Measurements from ENCODE around the gene TARS2. TPM values are rescaled to one million over a fixed set of nuclear protein-coding genes. Genes with fewer than 3 reads are reported as not detected.

Gene TARS2
- total and polyA plus RNA-seq, 2 of the 13 experiments (the other 11 are each of a cell fraction or from before 2014, with no cell fraction given): 21.3 to 22.8 TPM

- TF ChIP-seq, protein P1, sequence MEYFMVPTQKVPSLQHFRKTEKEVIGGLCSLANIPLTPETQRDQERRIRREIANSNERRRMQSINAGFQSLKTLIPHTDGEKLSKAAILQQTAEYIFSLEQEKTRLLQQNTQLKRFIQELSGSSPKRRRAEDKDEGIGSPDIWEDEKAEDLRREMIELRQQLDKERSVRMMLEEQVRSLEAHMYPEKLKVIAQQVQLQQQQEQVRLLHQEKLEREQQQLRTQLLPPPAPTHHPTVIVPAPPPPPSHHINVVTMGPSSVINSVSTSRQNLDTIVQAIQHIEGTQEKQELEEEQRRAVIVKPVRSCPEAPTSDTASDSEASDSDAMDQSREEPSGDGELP (IDR thresholded peaks at IDR 0.05; ENCODE audit: borderline replicate concordance, low read depth): no peak; the same call in 1 of the 2 replicates
- TF ChIP-seq TAF1 (CRISPR knock-in tag; IDR thresholded peaks at IDR 0.05) (peak; percentile 68), DNMT1 (CRISPR knock-in tag; IDR thresholded peaks at IDR 0.05) (no peak), ZBTB8A (CRISPR knock-in tag; IDR thresholded peaks at IDR 0.05; ENCODE audit: borderline replicate concordance, low read depth) (no peak; the same call in 1 of the 2 replicates), PITX1 (CRISPR knock-in tag; IDR thresholded peaks at IDR 0.05) (no peak), ZBTB20 (CRISPR knock-in tag; IDR thresholded peaks at IDR 0.05; ENCODE audit: borderline replicate concordance, low read depth) (no peak), HIVEP1 (CRISPR knock-in tag; IDR thresholded peaks at IDR 0.05) (peak; percentile 67; the same call in 1 of the 2 replicates), HNRNPUL1 (IDR thresholded peaks at IDR 0.05; ENCODE audit: low read depth, low read length) (no peak), ZFP36L1 (CRISPR knock-in tag; IDR thresholded peaks at IDR 0.05) (no peak), IRF9 (CRISPR knock-in tag; IDR thresholded peaks at IDR 0.05; ENCODE audit: borderline replicate concordance) (no peak), SATB2 (CRISPR knock-in tag; IDR thresholded peaks at IDR 0.05) (no peak), ZFP90 (CRISPR knock-in tag; IDR thresholded peaks at IDR 0.05; ENCODE audit: borderline replicate concordance) (no peak; the same call in 1 of the 2 replicates), ZNF274 (CRISPR knock-in tag; IDR thresholded peaks at IDR 0.05) (peak; percentile 71; the same call in 1 of the 2 replicates), ZNF282 (IDR thresholded peaks at IDR 0.05; ENCODE audit: partially characterized antibody) (no peak), ZMYM4 (CRISPR knock-in tag; IDR thresholded peaks at IDR 0.05) (no peak; the same call in 1 of the 2 replicates), CEBPG (CRISPR knock-in tag; IDR thresholded peaks at IDR 0.05) (no peak), DPF2 (CRISPR knock-in tag; IDR thresholded peaks at IDR 0.05; ENCODE audit: borderline replicate concordance, low read depth) (no peak), ZNF639 (CRISPR knock-in tag; conservative IDR thresholded peaks at IDR 0.05) (no peak), MAFK (conservative IDR thresholded peaks at IDR 0.05 in 1 of 2, IDR thresholded peaks at IDR 0.05 in 1 of 2; ENCODE audit: low read length in 2 of 2) (no peak)
- TF ChIP-seq, protein P2, sequence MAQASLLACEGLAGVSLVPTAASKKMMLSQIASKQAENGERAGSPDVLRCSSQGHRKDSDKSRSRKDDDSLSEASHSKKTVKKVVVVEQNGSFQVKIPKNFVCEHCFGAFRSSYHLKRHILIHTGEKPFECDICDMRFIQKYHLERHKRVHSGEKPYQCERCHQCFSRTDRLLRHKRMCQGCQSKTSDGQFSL (CRISPR knock-in tag; IDR thresholded peaks at IDR 0.05): no peak
- TF ChIP-seq, protein P3, sequence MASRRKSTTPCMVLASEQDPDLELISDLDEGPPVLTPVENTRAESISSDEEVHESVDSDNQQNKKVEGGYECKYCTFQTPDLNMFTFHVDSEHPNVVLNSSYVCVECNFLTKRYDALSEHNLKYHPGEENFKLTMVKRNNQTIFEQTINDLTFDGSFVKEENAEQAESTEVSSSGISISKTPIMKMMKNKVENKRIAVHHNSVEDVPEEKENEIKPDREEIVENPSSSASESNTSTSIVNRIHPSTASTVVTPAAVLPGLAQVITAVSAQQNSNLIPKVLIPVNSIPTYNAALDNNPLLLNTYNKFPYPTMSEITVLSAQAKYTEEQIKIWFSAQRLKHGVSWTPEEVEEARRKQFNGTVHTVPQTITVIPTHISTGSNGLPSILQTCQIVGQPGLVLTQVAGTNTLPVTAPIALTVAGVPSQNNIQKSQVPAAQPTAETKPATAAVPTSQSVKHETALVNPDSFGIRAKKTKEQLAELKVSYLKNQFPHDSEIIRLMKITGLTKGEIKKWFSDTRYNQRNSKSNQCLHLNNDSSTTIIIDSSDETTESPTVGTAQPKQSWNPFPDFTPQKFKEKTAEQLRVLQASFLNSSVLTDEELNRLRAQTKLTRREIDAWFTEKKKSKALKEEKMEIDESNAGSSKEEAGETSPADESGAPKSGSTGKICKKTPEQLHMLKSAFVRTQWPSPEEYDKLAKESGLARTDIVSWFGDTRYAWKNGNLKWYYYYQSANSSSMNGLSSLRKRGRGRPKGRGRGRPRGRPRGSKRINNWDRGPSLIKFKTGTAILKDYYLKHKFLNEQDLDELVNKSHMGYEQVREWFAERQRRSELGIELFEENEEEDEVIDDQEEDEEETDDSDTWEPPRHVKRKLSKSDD (CRISPR knock-in tag; IDR thresholded peaks at IDR 0.05; ENCODE audit: low read depth): no peak
Measured at GRCh38 chr1:150515328-150516049, 28.3 kb downstream of the TARS2 start, which contains the start of gene FALEC (continued).
